ENCODE measurements around the gene VPS8.

DNA sequence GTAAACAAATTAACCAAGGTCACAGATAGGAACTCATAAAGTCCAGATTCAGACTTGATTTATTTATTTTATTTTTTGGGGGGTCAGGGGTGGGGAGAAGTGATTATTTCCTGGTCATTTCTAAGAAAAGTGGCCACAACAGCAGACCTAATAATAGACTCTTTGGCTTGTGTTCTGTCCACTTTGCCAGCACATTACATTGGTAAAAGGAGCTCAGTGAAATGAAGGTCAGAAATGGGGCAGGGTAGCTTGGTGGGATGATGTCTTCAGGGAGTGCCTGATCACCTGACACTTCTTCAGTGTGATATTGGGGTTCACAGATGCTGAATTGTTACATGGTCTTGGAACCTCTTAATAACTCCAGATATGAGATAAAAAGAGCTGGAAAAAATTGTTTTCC, 10.1 kb downstream of the VPS8 start:
- TF ChIP-seq, protein P1, sequence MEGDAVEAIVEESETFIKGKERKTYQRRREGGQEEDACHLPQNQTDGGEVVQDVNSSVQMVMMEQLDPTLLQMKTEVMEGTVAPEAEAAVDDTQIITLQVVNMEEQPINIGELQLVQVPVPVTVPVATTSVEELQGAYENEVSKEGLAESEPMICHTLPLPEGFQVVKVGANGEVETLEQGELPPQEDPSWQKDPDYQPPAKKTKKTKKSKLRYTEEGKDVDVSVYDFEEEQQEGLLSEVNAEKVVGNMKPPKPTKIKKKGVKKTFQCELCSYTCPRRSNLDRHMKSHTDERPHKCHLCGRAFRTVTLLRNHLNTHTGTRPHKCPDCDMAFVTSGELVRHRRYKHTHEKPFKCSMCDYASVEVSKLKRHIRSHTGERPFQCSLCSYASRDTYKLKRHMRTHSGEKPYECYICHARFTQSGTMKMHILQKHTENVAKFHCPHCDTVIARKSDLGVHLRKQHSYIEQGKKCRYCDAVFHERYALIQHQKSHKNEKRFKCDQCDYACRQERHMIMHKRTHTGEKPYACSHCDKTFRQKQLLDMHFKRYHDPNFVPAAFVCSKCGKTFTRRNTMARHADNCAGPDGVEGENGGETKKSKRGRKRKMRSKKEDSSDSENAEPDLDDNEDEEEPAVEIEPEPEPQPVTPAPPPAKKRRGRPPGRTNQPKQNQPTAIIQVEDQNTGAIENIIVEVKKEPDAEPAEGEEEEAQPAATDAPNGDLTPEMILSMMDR (IDR thresholded peaks at IDR 0.05; ENCODE audit: low read depth, low read length, missing input control): no peak
- TF ChIP-seq, protein P2, sequence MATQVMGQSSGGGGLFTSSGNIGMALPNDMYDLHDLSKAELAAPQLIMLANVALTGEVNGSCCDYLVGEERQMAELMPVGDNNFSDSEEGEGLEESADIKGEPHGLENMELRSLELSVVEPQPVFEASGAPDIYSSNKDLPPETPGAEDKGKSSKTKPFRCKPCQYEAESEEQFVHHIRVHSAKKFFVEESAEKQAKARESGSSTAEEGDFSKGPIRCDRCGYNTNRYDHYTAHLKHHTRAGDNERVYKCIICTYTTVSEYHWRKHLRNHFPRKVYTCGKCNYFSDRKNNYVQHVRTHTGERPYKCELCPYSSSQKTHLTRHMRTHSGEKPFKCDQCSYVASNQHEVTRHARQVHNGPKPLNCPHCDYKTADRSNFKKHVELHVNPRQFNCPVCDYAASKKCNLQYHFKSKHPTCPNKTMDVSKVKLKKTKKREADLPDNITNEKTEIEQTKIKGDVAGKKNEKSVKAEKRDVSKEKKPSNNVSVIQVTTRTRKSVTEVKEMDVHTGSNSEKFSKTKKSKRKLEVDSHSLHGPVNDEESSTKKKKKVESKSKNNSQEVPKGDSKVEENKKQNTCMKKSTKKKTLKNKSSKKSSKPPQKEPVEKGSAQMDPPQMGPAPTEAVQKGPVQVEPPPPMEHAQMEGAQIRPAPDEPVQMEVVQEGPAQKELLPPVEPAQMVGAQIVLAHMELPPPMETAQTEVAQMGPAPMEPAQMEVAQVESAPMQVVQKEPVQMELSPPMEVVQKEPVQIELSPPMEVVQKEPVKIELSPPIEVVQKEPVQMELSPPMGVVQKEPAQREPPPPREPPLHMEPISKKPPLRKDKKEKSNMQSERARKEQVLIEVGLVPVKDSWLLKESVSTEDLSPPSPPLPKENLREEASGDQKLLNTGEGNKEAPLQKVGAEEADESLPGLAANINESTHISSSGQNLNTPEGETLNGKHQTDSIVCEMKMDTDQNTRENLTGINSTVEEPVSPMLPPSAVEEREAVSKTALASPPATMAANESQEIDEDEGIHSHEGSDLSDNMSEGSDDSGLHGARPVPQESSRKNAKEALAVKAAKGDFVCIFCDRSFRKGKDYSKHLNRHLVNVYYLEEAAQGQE (IDR thresholded peaks at IDR 0.05): no peak
- no peak for TF ChIP-seq YY1 (IDR thresholded peaks at IDR 0.05)
- TF ChIP-seq, protein P3, sequence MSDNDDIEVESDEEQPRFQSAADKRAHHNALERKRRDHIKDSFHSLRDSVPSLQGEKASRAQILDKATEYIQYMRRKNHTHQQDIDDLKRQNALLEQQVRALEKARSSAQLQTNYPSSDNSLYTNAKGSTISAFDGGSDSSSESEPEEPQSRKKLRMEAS (IDR thresholded peaks at IDR 0.05): no peak
- no peak for TF ChIP-seq FOXA2 (IDR thresholded peaks at IDR 0.05)
- TF ChIP-seq, protein P4, sequence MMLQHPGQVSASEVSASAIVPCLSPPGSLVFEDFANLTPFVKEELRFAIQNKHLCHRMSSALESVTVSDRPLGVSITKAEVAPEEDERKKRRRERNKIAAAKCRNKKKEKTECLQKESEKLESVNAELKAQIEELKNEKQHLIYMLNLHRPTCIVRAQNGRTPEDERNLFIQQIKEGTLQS (IDR thresholded peaks at IDR 0.05): no peak
- no peak for TF ChIP-seq TAF1 (conservative IDR thresholded peaks at IDR 0.05)

Measured in liver (tissue), 3 donors.